Activated CD4-positive, CD25-positive, alpha-beta regulatory T cell (primary cell): Measurements from ENCODE around the gene RPL31.

ENCODE experiments used
- DNase-seq, 4 experiments: peaks; one replicate each; lab custom pipeline; 2025; lab: John Stamatoyannopoulos, UW

RPL31 gene

GRCh38 chr2:100975521-100975785 lies 26.6 kb upstream of the RPL31 start:
- no peak for DNase-seq

GRCh38 chr2:100976061-100976460 lies 26.0 kb upstream of the RPL31 start:
- DNase-seq: no peak

- DNase-seq: no peak
Observed at GRCh38 chr2:100976645-100977391, 25.3 kb upstream of the RPL31 start.

GRCh38 chr2:100977511-100977910 lies 24.6 kb upstream of the RPL31 start:
- DNase-seq: no peak

DNA sequence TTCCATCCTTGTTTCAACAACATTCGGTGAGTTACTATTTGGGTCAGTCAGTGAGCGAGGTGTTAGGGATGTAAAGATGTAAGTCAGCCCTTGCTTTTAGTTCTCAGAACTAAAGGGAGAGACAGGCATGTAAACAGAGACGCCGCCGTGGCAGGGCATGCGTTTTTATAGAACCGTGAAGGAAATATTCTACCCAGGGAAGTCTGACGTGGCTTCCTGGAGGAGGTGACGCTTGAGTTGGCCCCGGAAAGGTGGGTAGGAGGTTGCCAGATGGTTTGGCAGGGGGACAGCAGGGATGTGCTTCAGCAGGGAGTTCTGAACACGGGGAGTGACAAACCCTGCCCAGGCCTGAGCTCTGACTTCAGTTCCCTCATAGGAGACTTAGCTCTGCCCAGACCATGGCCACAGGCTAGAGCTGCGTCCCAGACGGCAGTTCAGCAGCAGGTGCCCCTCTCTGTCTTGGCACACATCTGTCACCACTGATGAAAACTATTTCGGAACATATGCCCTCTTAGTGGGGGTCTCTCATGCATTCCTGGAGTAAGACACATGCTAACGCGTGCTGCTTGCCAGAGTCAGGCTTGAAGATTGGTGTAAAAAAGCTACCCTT lies 23.4 kb upstream of the RPL31 start:
- DNase-seq: no peak

DNA sequence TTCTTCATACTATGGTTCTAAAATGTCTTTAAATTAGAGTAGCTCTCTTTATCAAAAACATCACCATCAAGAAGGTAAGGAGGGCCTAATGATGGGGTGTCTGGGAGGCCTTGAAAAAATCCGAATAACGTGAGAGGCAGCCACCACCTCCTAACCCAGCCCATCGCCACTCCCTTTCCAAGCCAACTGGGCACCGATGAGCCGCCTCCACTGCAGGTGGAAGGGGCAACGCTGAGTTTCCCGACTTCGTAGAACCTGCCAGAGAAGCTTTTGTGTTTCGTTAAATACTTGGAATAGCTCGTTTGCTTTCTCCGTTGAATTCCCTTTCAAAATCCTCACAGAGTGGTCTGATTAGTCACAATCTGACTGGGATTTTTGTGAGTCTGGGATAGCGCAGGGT lies 22.0 kb upstream of the RPL31 start:
- DNase-seq: no peak

- DNase-seq: no peak
Observed at GRCh38 chr2:100981011-100981410, 21.1 kb upstream of the RPL31 start.

- no peak for DNase-seq
Observed at GRCh38 chr2:100982431-100982861, 19.6 kb upstream of the RPL31 start.

GRCh38 chr2:100983201-100983600 lies 18.9 kb upstream of the RPL31 start:
- no peak for DNase-seq

GRCh38 chr2:100983684-100984310 lies 18.3 kb upstream of the RPL31 start:
- DNase-seq: no peak

- peak; percentile 45 to 62 (median 58) for DNase-seq
Observed at GRCh38 chr2:100984892-100985307, 17.2 kb upstream of the RPL31 start.

GRCh38 chr2:100986157-100986556 lies 15.9 kb upstream of the RPL31 start:
- no peak for DNase-seq

- DNase-seq: no peak
Observed at GRCh38 chr2:100987536-100987935, 14.6 kb upstream of the RPL31 start.

GRCh38 chr2:100987974-100988373 lies 14.1 kb upstream of the RPL31 start:
- DNase-seq: no peak

- DNase-seq: no peak
Observed at GRCh38 chr2:100988630-100989417, 13.3 kb upstream of the RPL31 start.

DNA sequence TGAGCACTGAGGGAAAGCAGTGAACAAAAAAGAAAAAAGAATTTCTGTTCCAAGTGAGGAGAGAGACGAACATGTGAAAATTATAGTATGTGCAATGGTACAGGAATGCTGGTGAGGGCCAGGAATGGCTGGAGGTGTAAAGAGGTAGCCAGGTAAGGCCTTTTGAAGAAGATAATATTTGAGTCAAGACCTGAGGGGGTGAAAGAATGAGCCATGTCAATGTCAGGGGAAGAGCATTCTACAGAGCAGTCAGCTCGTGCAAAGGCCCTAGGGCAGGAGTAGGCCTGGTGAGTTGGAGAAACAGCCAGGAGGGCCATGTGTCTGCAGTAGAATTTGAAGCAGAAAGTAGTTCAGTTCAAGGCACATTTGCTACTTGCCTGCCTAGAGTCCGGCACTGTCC lies 12.4 kb upstream of the RPL31 start:
- no peak for DNase-seq

- no peak for DNase-seq
Observed at GRCh38 chr2:100990166-100990565, 11.9 kb upstream of the RPL31 start.

DNA sequence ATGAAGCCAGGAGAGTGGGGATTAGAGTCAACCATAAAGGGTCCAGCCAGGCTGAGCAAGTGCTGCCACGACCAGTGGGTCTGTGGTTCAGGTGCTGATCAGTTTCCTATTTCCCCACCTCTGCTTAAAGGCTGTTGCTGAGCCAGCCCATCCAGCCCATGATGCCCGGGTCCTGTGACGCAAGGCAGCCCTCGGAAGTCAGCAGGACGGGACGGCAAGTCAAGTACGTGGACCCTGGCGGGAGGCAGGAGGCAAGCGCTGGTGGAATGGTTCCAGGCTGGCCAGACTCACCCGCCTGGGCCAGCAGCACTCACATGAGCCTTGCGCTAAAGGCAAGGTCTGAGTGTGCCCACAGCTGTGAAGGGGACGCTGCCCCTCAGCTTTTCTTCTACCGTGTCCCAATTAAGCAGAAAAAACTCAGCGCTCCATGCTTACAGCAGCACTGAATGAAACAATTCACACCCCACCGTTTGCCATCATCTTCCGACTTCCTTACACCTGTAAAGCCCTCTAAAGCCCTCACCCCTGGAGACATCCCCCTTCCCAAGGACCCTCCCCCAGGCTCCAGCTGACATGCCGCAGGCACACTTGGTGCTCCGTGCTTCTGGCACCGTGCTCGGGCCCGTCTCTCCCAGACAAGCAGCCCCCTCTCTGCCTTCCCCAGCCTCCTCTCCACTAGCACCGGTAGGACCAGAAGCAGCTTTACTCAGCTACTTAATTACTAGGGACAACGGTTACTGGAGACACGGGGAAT lies 11.3 kb upstream of the RPL31 start:
- DNase-seq: no peak

GRCh38 chr2:100991404-100991773 lies 10.7 kb upstream of the RPL31 start:
- no peak for DNase-seq

DNA sequence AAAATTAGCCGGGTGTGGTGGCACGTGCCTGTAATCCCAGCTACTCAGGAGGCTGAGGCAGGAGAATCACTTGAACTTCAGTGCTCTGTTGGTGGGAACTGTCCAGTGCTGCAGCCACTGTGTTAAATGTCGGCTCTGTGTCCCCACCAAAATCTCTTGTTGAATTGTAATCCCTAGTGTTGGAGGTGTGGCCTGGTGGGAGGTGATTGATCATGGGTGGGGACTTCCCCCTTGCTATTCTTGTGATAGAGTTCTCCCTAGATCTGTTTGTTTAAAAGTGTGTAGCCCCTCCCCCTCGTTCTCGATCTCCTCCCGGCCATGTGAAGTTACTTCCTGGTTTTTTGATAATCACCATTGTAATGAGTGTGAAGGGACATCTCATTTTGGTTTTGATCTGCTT lies 9.8 kb upstream of the RPL31 start:
- no peak for DNase-seq

- no peak for DNase-seq
Observed at GRCh38 chr2:100993294-100993693, 8.8 kb upstream of the RPL31 start.
